ENCODE measurements around the gene TOMM20L.

- TF ChIP-seq CTCF (IDR thresholded peaks at IDR 0.05; ENCODE audit: insufficient read depth, low read length) (no peak), POLR2AphosphoS5 (IDR thresholded peaks at IDR 0.05; ENCODE audit: low read depth) (peak; percentile 72), GABPA (IDR thresholded peaks at IDR 0.05; ENCODE audit: low read depth) (peak; percentile 86), SPI1 (IDR thresholded peaks at IDR 0.05; ENCODE audit: borderline replicate concordance, low read depth) (peak; percentile 87; the same call in 1 of the 2 replicates)
- TF ChIP-seq, protein P1, sequence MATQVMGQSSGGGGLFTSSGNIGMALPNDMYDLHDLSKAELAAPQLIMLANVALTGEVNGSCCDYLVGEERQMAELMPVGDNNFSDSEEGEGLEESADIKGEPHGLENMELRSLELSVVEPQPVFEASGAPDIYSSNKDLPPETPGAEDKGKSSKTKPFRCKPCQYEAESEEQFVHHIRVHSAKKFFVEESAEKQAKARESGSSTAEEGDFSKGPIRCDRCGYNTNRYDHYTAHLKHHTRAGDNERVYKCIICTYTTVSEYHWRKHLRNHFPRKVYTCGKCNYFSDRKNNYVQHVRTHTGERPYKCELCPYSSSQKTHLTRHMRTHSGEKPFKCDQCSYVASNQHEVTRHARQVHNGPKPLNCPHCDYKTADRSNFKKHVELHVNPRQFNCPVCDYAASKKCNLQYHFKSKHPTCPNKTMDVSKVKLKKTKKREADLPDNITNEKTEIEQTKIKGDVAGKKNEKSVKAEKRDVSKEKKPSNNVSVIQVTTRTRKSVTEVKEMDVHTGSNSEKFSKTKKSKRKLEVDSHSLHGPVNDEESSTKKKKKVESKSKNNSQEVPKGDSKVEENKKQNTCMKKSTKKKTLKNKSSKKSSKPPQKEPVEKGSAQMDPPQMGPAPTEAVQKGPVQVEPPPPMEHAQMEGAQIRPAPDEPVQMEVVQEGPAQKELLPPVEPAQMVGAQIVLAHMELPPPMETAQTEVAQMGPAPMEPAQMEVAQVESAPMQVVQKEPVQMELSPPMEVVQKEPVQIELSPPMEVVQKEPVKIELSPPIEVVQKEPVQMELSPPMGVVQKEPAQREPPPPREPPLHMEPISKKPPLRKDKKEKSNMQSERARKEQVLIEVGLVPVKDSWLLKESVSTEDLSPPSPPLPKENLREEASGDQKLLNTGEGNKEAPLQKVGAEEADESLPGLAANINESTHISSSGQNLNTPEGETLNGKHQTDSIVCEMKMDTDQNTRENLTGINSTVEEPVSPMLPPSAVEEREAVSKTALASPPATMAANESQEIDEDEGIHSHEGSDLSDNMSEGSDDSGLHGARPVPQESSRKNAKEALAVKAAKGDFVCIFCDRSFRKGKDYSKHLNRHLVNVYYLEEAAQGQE (IDR thresholded peaks at IDR 0.05; ENCODE audit: insufficient replicate concordance, low read depth), result peak; percentile 49
Observed at GRCh38 chr14:58427281-58428117, 31.8 kb downstream of the TOMM20L start, which contains the start of the genes KIAA0586 and TIMM9.

Data from HL-60 (cell line).